ENCODE data around the gene DCST2. TPM values are rescaled to one million over a fixed set of nuclear protein-coding genes. Genes with fewer than 3 reads are reported as not detected.

DCST2 gene
- total RNA-seq (1 to 10 TPM in 1 of 2 donors, under 1 TPM in 1; 0.31 to 1.7 TPM), polyA plus RNA-seq (1 to 10 TPM in 1 of 2 donors, under 1 TPM in 1; 0.77 to 1.7 TPM)
- long read RNA-seq, donor 1, partial matches to known transcripts, result 29 of 37 reads
- long read RNA-seq, donor 1, other reads (novel, unspliced or antisense), result 7 of 37 reads
- long read RNA-seq, donor 2, partial matches to known transcripts, result 34 of 35 reads
- long read RNA-seq, donor 2, other reads (novel, unspliced or antisense), result 0 of 35 reads
- long read RNA-seq, donor 3, result 0 reads
- long read RNA-seq, donor 4, result 0 reads
- long read RNA-seq, donor 5, partial matches to known transcripts, result 54 of 60 reads
- long read RNA-seq, donor 5, other reads (novel, unspliced or antisense), result 6 of 60 reads

DNA sequence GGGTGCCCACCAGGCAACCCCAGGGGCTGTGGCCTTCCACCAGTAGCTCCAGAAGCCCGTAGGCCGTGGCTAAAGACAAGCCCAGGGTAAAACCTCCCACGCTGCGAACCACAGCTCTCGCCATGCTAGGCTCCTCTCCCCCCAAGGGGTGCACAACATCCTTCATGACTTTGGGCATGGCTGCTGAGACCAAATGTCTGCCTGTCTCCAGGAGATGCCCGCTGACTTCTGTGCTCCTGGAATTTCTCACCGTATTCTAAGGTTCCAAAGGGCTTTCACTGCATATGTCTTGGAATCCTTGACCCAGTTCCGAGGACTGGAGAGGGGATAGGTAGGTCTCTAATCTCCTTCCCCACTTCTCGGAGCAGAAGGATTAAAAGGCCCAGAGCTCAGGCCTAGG lies at the start of gene DCST2, which contains the start of gene DCST1:
Gene DCST2, minus strand, starts transcription at position 258 of the 400 bp plus-strand sequence. Its CDS starts 80 bp downstream, at position 178.
Gene DCST1, plus strand, starts transcription at position 301 of the 400 bp plus-strand sequence. CDS start 213 bp downstream, outside the sequence.
- TF ChIP-seq, protein P1, sequence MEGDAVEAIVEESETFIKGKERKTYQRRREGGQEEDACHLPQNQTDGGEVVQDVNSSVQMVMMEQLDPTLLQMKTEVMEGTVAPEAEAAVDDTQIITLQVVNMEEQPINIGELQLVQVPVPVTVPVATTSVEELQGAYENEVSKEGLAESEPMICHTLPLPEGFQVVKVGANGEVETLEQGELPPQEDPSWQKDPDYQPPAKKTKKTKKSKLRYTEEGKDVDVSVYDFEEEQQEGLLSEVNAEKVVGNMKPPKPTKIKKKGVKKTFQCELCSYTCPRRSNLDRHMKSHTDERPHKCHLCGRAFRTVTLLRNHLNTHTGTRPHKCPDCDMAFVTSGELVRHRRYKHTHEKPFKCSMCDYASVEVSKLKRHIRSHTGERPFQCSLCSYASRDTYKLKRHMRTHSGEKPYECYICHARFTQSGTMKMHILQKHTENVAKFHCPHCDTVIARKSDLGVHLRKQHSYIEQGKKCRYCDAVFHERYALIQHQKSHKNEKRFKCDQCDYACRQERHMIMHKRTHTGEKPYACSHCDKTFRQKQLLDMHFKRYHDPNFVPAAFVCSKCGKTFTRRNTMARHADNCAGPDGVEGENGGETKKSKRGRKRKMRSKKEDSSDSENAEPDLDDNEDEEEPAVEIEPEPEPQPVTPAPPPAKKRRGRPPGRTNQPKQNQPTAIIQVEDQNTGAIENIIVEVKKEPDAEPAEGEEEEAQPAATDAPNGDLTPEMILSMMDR (IDR thresholded peaks at IDR 0.05; ENCODE audit: control extremely low read depth, extremely low read depth), result no peak
- Histone ChIP-seq H3K27me3 (ENCODE audit: control insufficient read depth in 3 of 3, insufficient read depth in 3 of 3, low read length in 2 of 3) (no peaks in the 10 kb centered on the region), H3K4me1 (ENCODE audit: control insufficient read depth in 5 of 5, insufficient read depth in 5 of 5, low read length in 5 of 5) (peaks cover 0 to 5% (median 0%) of the 10 kb centered on the region in 5 donors), H3K9ac (ENCODE audit: insufficient read depth in 1 of 2, low read length in 2 of 2) (no peak within 1 kb of the TSS), H3K36me3 (ENCODE audit: control insufficient read depth in 4 of 4, insufficient read depth in 4 of 4, low read length in 4 of 4) (no peaks in the 10 kb centered on the region), H3K9me3 (ENCODE audit: control insufficient read depth in 4 of 4, insufficient read depth in 3 of 4, low read length in 3 of 4) (no peaks in the 10 kb centered on the region), H3K4me3 (no peak within 1 kb of the TSS), H3K27ac (ENCODE audit: low read depth in 1 of 2, low read length in 1 of 2) (no peak within 1 kb of the TSS)
- DNase-seq (no peak), ATAC-seq (ENCODE audit: insufficient read depth, low FRiP score) (no peak)
- WGBS, 2 donors, result 95 to 98% methylated on average over 9 of the region's 9 CpGs

DNA sequence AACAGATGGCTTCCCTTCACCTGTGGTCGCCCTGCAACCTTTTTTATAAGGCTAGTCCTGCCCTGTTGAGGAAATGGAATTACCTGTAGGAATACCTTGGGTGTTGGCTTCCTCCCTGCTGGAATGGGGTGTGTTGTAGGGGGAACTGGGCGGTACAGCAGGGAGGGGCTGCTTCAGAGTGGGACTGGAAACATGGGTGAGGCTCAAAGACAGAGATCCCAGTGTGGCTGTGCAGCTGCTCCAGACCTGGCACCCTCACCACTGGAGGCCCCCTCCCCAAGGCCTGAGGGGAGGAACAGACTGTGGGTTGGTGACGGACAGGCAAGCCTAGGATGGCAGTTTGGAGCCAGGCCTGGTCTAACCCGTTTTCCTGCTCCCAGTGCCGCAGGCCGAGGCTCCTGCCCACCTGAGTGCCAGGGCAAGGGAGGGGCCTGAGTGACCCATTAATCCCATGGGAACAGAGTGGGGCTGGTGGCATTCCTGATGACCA lies 49.5 kb upstream of the DCST2 start:
- Histone ChIP-seq H3K4me3 (no peak overlapping the region), H3K9ac (ENCODE audit: insufficient read depth in 1 of 2, low read length in 2 of 2) (no peak overlapping the region), H3K4me1 (ENCODE audit: control insufficient read depth in 5 of 5, insufficient read depth in 5 of 5, low read length in 5 of 5) (peaks cover 0 to 62% (median 20%) of the 10 kb centered on the region in 5 donors), H3K9me3 (ENCODE audit: control insufficient read depth in 4 of 4, insufficient read depth in 3 of 4, low read length in 3 of 4) (no peaks in the 10 kb centered on the region), H3K36me3 (ENCODE audit: control insufficient read depth in 4 of 4, insufficient read depth in 4 of 4, low read length in 4 of 4) (no peaks in the 10 kb centered on the region), H3K27me3 (ENCODE audit: control insufficient read depth in 3 of 3, insufficient read depth in 3 of 3, low read length in 2 of 3) (peaks cover 0 to 42% (median 34%) of the 10 kb centered on the region in 3 donors), H3K27ac (ENCODE audit: low read depth in 1 of 2, low read length in 1 of 2) (no peak overlapping the region)
- ATAC-seq (ENCODE audit: insufficient read depth, low FRiP score) (no peak), DNase-seq (peak in 1 of 3 donors; percentile 40)
- WGBS, 2 donors, result 57 to 72% methylated on average over 6 of the region's 6 CpGs
- TF ChIP-seq, protein P1 (IDR thresholded peaks at IDR 0.05; ENCODE audit: control extremely low read depth, extremely low read depth), result no peak

DNA sequence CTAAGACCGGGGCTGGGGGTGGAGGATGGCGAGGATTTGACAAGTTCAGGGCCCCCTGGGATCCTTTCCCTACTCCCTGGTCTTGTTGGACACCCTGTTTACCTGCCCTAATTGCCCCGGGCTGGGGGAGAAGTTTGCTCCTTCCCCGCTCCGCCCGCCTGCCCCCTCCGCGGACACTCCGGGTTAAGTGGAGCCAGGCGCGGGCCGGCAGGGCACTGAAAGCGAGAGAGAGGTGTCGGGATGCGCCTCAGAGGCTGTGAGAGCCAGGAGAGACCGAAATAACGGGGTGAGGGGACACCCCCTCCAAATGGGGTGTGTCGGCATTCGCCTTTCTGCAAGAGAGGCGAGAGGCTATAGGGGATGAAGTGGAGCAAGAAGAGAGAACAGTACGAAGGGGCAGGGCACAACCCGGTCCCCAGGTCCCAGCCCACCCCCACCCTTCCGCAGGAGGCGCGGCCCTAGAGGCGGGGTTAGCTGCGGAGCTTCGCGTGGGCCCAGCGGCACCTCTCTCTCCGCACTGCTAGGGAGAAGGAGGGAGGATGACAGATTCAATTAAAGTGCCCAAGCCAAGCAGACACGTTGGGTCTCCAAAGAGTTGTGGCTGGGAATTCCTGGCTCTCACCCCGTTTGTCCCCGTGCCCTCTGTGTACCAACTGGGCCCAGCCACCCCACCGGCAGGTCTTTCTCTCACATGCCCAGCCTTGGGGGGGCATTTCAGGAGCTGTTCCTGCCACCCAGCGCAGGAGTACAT lies 48.9 kb upstream of the DCST2 start:
- no peak for ATAC-seq (ENCODE audit: insufficient read depth, low FRiP score)

More for the DNA sequence above, 48.9 kb upstream of the DCST2 start:
- H3K4me1 ChIP-seq (ENCODE audit: control insufficient read depth in 5 of 5, insufficient read depth in 5 of 5, low read length in 5 of 5), result peaks cover 0 to 62% (median 20%) of the 10 kb centered on the region in 5 donors
- H3K9me3 ChIP-seq (ENCODE audit: control insufficient read depth in 4 of 4, insufficient read depth in 3 of 4, low read length in 3 of 4), result no peaks in the 10 kb centered on the region
- peaks cover 0 to 42% (median 34%) of the 10 kb centered on the region in 3 donors for H3K27me3 ChIP-seq (ENCODE audit: control insufficient read depth in 3 of 3, insufficient read depth in 3 of 3, low read length in 2 of 3)
- 5 to 6% methylated on average over 33 to 36 of the region's 36 CpGs for WGBS, 2 donors
- DNase-seq, result no peak
- H3K4me3 ChIP-seq, result no peak overlapping the region
- no peaks in the 10 kb centered on the region for H3K36me3 ChIP-seq (ENCODE audit: control insufficient read depth in 4 of 4, insufficient read depth in 4 of 4, low read length in 4 of 4)
- no peak overlapping the region for H3K27ac ChIP-seq (ENCODE audit: low read depth in 1 of 2, low read length in 1 of 2)
- TF ChIP-seq, protein P1 (IDR thresholded peaks at IDR 0.05; ENCODE audit: control extremely low read depth, extremely low read depth), result no peak
- no peak overlapping the region for H3K9ac ChIP-seq (ENCODE audit: insufficient read depth in 1 of 2, low read length in 2 of 2)
